Measurements from ENCODE around the gene GASK1A.

DNA sequence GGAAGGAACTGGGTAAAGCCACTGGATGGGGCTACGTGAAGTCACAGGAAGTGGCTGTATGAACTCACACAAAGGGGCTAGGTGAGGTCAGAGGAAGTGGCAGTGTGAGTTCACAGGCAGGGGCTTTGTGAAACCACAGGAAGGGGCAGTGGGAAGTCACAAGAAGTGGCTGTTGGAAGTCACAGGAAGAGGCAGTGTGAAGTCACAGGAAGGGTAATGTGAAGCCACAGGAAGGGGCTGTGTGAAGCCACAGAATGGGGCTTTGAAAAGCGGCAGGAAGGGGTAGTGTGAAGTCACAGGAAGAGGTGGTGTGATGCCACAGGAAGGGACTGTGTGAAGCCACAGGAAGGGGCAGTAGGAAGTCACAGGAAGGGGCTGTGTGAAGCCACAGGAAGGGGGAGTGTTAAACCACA is 34.6 kb downstream of the GASK1A start:
- TF ChIP-seq CTCF (conservative IDR thresholded peaks at IDR 0.05 in 1 of 2, IDR thresholded peaks at IDR 0.05 in 1 of 2; ENCODE audit: low read depth in 1 of 2, low read length in 2 of 2) = no peak
- no peak for TF ChIP-seq EZH2 (IDR thresholded peaks at IDR 0.05; ENCODE audit: low read length, missing control alignments)

Data from fibroblast of lung (primary cell).